Suprapubic skin (tissue), 4 donors: ENCODE data around the gene LGI2. TPM values are rescaled to one million over a fixed set of nuclear protein-coding genes. Genes with fewer than 3 reads are reported as not detected.
"Not testable (repeated sequence)": the region's sequence is repeated elsewhere in the genome, so short reads cannot be mapped to it uniquely, and the experiment has no call there.

Experiments
- DNase-seq, 2 donors: peaks; one replicate each; pipeline ENCODE4 v3.0.0-alpha.2; 2019; ENCODE audit warnings: low spot score in 2 of 2
- H3K27ac ChIP-seq: fragments of 200-600 bp; sonication (generic); one replicate; pipeline ENCODE4 v1.5.1; 2019
- H3K27me3 ChIP-seq: fragments of 200-600 bp; sonication (generic); one replicate; pipeline ENCODE4 v1.5.1; 2019
- H3K36me3 ChIP-seq: fragments of 200-600 bp; sonication (generic); one replicate; pipeline ENCODE4 v1.5.1; 2019
- H3K4me1 ChIP-seq: fragments of 200-600 bp; sonication (generic); one replicate; pipeline ENCODE4 v1.5.1; 2019
- H3K4me3 ChIP-seq: fragments of 200-600 bp; sonication (generic); one replicate; pipeline ENCODE4 v1.5.1; 2019; ENCODE audit warnings: mild to moderate bottlenecking
- H3K9me3 ChIP-seq: fragments of 200-600 bp; sonication (generic); one replicate; pipeline ENCODE4 v1.5.1; 2019
- CTCF ChIP-seq, 2 donors: fragments of 200-600 bp in 1 of 2; fragments of 450-650 bp in 1 of 2; sonication (generic) in 1 of 2; IDR thresholded peaks; one replicate each; pipeline ENCODE4 v1.5.1; 2016 to 2019; ENCODE audit warnings: antibody characterized with exemption in 2 of 2, mild to moderate bottlenecking in 1 of 2, moderate library complexity in 1 of 2
- EP300 ChIP-seq: sonication (generic); formaldehyde crosslinking; IDR thresholded peaks from one replicate; pipeline ENCODE4 v1.6.1; 2017; ENCODE audit warnings: antibody characterized with exemption
- POLR2A ChIP-seq, 2 donors: fragments of 450-650 bp; IDR thresholded peaks; one replicate each; pipeline ENCODE4 v1.6.1; 2017; ENCODE audit warnings: antibody characterized with exemption in 2 of 2, mild to moderate bottlenecking in 2 of 2, moderate library complexity in 2 of 2
- POLR2AphosphoS5 ChIP-seq, 3 donors: sonication (generic); formaldehyde crosslinking; IDR thresholded peaks; one replicate each; pipeline ENCODE4 v1.6.1; 2017; ENCODE audit warnings: antibody characterized with exemption in 3 of 3
- whole genome bisulfite sequencing: methylation state at CpG from one replicate; pipeline ENCODE4 v1.1.5; 2018; 5-methylcytosine and 5-hydroxymethylcytosine counted together
- total RNA-seq, 4 donors: library from RNA; depleted of rRNA; stranded (reverse); fragments of >200 nt; gene quantifications; one replicate each; pipeline ENCODE4 v1.1.0, GENCODE V29; 2016

The LGI2 gene
- total RNA-seq, 4 donors from 2014 or later = 0.26 to 0.72 (median 0.50) TPM

GRCh38 chr4:25020236-25020635, 10.5 kb downstream of the LGI2 start:
- no peaks in the 10 kb centered on the region for H3K36me3 ChIP-seq
- H3K4me3 ChIP-seq = no peak overlapping the region
- 10% methylated on average over 5 of the region's 5 CpGs for WGBS
- no peaks in the 10 kb centered on the region for H3K9me3 ChIP-seq
- H3K27ac ChIP-seq = no peak overlapping the region
- no peak for DNase-seq
- H3K27me3 ChIP-seq = no peaks in the 10 kb centered on the region
- no peak for TF ChIP-seq POLR2A (IDR thresholded peaks at IDR 0.05)
- no peaks in the 10 kb centered on the region for H3K4me1 ChIP-seq

GRCh38 chr4:25019501-25019900, 11.2 kb downstream of the LGI2 start:
- Histone ChIP-seq H3K4me1 (no peaks in the 10 kb centered on the region), H3K9me3 (no peaks in the 10 kb centered on the region), H3K27me3 (no peaks in the 10 kb centered on the region), H3K4me3 (no peak overlapping the region), H3K27ac (no peak overlapping the region), H3K36me3 (no peaks in the 10 kb centered on the region)
- 93% methylated on average over 2 of the region's 2 CpGs for WGBS
- TF ChIP-seq POLR2A (IDR thresholded peaks at IDR 0.05) (no peak), CTCF (IDR thresholded peaks at IDR 0.05) (no peak), POLR2AphosphoS5 (IDR thresholded peaks at IDR 0.05) (no peak), EP300 (no peak)
- DNase-seq = no peak

GRCh38 chr4:25015012-25015411, 15.7 kb downstream of the LGI2 start:
- DNase-seq = no peak
- WGBS = 68% methylated on average over 3 of the region's 3 CpGs
- Histone ChIP-seq H3K27me3 (no peaks in the 10 kb centered on the region), H3K27ac (no peak overlapping the region), H3K9me3 (no peaks in the 10 kb centered on the region), H3K36me3 (no peaks in the 10 kb centered on the region), H3K4me1 (peaks cover 5% of the 10 kb centered on the region), H3K4me3 (no peak overlapping the region)
- TF ChIP-seq EP300 (no peak), POLR2A (IDR thresholded peaks at IDR 0.05) (no peak), POLR2AphosphoS5 (IDR thresholded peaks at IDR 0.05) (no peak), CTCF (IDR thresholded peaks at IDR 0.05) (no peak)

- H3K27ac ChIP-seq, H3K36me3 ChIP-seq, H3K9me3 ChIP-seq, H3K4me3 ChIP-seq, H3K4me1 ChIP-seq, DNase-seq, H3K27me3 ChIP-seq: not testable (repeated sequence)
- WGBS = 83% methylated on average over 1 of the region's 1 CpG
Measured at GRCh38 chr4:25014662-25014983, 16.1 kb downstream of the LGI2 start.

GRCh38 chr4:25013756-25014661, 16.7 kb downstream of the LGI2 start:
- H3K4me1 ChIP-seq = peaks cover 5% of the 10 kb centered on the region
- 49% methylated on average over 9 of the region's 9 CpGs for WGBS
- H3K9me3 ChIP-seq = no peaks in the 10 kb centered on the region
- no peaks in the 10 kb centered on the region for H3K36me3 ChIP-seq
- H3K27me3 ChIP-seq = no peaks in the 10 kb centered on the region
- no peak for DNase-seq
- no peak for TF ChIP-seq POLR2AphosphoS5 (IDR thresholded peaks at IDR 0.05)
- no peak for TF ChIP-seq POLR2A (IDR thresholded peaks at IDR 0.05)
- TF ChIP-seq CTCF (IDR thresholded peaks at IDR 0.05) = no peak
- no peak for TF ChIP-seq EP300
- H3K27ac ChIP-seq = no peak overlapping the region
- no peak overlapping the region for H3K4me3 ChIP-seq

GRCh38 chr4:25012655-25013054, 18.1 kb downstream of the LGI2 start:
- Histone ChIP-seq H3K27ac (no peak overlapping the region), H3K4me3 (no peak overlapping the region), H3K9me3 (no peaks in the 10 kb centered on the region), H3K27me3 (no peaks in the 10 kb centered on the region), H3K36me3 (no peaks in the 10 kb centered on the region), H3K4me1 (peaks cover 5% of the 10 kb centered on the region)
- TF ChIP-seq EP300 = no peak
- TF ChIP-seq POLR2AphosphoS5 (IDR thresholded peaks at IDR 0.05) = no peak
- TF ChIP-seq CTCF (IDR thresholded peaks at IDR 0.05) = no peak
- no peak for TF ChIP-seq POLR2A (IDR thresholded peaks at IDR 0.05)
- no peak for DNase-seq
- WGBS = 78% methylated on average over 8 of the region's 8 CpGs
